GM21786 (cell line): Measurements from ENCODE around the gene SYT14.
"Not testable (repeated sequence)": the region's sequence is repeated elsewhere in the genome, so short reads cannot be mapped to it uniquely, and the experiment has no call there.

Source experiments
- ATAC-seq: cut with Tn5 transposase; IDR thresholded peaks from one replicate; pipeline ENCODE4 v1.9.1; 2021; ENCODE audit not compliant: unreplicated experiment

The SYT14 gene

DNA sequence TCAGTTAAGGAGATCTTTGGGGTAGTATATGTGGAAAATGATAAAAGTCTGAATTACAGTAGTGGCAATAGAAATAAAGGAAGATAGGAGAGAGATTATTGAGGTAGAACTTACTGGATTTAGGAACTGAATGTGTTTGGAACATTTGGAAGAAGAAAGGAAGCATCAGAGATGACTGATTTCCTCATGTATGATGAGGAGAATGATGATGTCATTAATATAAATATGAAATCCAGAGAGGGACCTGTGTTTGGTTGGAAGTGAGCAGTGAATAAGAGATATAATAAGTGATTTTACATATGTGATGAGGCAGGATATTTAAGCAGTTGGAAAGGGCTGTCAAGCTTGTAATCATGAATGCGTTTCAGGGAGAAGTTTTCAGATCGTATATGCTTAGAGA, 86.3 kb downstream of the SYT14 start:
- ATAC-seq, result no peak

DNA sequence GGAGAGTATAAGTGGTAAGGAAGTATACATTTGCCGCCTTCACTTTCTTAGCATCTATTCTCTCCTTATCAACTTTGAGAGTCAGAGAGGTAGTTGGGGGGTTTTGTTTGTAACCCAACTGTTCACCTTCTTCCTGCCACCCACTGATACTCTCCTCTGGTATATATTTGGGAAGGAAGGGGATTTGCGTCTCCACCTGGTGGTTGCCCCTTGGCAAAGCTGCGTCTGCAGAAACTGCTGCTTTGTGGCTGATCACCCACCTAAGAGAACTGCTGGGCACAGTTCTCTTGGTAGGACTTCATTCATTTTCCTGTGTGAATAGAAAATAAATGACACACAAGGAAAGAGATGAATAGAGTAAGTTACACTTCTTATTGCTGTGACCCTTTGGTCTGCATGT, 87.0 kb downstream of the SYT14 start:
- no peak for ATAC-seq

DNA sequence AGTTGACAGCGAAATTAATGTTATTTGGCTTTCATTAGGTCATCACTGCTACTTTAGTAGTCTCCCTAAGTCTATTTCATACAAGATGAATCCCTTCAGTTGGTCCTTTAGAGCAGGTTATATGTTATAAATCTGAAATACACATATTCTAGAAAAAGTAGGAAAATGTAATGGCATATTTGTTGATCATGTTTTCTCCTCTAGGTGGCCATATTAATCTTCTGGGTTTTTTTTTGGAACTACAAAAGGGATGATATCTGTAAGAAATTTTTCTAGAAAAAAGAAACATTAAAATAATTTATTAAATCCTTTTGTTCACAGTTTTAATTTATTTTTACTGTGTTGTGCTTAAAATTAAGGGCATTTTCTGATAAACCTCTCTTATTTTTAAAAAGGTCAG, 87.9 kb downstream of the SYT14 start:
- ATAC-seq, result no peak

DNA sequence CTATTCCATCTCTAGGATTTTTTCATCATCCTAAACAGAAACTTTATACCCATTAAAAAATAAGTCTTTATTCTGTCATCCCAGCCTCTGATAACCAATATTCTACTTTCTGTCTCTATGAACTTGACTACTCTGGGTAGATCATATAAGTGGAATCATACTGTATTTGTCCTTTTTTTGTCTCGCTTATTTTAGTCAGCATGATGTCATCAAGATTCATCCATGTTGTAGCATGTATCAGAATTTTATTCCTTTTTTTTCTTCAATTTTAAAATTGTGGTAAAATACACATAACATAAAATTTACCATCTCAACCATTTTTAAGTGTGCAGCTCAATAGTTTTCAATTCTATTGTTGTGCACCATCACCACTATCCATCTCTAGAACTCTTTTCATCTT, 90.0 kb downstream of the SYT14 start:
- ATAC-seq, result no peak

DNA sequence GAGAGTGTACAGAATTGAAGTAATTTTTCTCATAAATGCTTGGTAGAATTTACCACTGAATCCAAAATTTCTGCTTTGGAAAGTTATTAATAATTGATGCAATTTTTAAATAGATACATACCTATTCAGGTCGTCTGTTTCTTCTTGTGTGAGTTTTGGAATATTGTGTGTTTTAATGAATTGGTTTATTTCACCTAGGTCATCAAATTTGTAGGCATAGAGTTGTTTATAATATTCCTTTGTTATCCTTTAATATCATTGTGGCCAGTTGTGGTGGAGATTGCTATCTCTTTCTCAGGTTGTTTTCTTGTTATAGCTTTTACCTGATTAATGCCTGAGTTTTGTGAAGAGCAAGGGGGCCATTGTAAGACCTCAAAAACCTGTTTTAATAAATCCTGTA, 93.5 kb downstream of the SYT14 start:
- ATAC-seq, result no peak

DNA sequence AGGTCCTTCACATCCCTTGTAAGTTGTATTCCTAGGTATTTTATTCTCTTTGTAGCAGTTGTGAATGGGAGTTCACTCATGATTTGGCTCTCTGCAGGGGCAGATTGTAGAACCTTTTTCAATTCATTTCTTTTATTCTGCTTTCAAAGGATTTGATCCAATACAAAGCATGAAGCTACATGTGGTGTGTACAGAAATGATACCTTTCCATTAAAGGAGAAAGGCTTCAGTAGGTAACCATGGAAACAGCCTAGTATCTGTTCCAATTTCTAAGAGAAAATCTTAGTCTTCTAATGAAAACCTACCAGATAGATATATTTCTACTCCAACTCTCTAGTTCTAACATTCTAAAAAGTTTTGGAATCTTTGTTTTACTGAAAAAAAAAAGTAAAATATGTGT, 105.0 kb downstream of the SYT14 start:
- no peak for ATAC-seq

DNA sequence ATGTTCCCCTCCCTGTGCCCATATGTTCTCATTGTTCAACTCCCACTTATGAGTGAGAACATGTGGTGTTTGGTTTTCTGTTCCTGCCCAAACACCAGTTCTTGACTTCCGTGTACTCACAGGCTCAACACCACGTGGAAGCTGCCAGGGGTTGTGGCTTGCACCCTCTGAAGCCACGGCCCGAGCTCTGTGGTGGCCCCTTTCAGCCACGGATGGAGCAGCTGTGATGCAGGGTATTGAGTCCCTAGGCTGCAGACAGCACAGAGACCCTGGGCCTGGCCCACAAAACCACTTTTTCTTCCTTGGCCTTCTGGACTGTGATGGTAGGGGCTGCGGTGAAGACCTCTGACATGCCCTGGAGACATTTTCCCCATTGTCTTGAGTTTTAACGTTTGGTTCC, 111.6 kb downstream of the SYT14 start:
- no peak for ATAC-seq

DNA sequence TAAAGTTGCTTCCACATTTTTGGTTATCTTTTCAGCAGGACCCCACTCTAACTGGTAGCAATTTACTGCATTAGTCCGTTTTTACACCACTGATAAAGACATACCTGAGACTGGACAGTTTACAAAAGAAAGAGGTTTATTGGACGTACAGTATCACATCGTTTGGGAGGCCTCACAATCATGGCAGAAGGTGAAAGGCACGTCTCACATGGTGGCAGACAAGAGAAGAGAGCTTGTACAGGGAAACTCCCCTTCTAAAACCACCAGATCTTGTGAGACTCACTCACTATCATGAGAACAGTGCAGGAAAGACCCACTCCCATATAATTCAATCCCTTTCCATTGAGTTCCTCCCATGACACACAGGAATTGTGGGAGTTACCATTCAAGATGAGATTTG, 112.5 kb downstream of the SYT14 start:
- ATAC-seq, result not testable (repeated sequence)

DNA sequence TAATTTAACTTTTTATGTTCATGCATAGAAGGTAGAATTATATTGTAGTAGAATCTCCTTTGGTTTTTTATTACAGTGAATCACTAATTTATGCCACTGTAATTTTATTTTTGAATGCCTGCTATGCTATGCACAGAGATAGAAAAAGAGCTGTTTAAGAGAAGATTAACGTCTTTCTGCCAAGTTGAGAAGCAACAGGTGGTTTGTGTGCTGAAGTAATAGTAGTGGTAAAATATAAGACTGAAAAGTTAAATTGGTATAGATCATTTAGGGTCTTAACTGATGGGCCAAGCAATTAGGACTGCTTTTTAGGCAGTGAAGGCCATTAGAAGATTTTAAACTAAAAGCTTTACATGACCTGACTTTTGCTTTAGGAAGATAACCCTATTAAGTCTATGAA, 115.1 kb downstream of the SYT14 start:
- no peak for ATAC-seq

DNA sequence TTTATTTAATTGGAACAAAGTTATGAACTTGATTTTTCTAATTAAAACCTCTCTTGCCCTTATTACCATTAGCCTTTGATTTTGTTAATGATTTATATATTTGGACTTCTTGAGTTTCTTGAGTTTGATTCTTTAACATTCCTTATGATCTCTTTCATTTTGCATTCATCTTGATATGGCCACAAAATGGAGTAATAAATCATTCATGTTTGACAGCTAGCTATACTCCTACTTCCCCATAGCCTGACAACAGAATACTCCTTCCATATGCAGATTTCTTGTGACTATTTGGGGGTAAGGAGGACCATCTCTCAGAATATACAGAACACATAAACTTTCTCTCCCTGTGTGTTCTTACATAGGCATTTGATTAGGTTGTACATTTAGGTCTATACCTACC, 119.6 kb downstream of the SYT14 start:
- ATAC-seq, result no peak

DNA sequence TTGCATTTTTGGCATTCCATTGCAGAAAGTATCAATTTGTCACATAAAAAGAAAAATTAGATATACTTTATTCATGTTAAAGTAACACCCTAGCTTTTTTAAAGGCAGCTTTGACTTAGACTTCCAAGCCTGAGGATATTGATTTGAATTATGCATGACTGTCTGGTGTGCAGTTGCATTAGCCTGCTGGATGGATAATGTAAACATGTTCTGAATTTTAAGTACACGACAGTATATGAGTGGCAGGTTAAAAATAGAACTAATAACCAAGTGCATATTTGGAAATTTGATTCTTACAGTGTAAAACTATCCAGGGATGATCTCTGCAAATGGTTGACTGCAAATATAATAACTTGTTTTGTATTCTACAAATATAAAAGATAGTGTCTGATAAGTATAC, 124.0 kb downstream of the SYT14 start:
- ATAC-seq, result no peak

DNA sequence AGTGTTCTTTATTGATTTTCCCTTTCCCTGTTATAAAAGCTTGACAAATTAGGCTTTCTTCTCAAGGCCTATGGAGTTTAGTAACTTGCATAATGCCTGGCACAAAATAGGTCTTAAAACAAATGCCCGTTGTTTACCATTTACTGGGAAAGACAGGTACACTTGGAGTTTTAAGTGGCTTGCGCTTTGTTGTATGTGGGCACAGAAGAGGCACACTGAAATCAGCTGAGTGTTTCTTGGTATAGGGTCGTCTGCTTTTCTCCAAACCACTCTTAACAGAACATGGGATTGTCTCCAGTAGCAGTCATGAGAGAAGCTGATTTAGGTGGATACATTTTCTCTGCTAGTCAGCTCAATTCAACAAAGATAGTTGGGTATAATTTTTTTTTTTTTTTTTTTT, 132.5 kb downstream of the SYT14 start:
- no peak for ATAC-seq

DNA sequence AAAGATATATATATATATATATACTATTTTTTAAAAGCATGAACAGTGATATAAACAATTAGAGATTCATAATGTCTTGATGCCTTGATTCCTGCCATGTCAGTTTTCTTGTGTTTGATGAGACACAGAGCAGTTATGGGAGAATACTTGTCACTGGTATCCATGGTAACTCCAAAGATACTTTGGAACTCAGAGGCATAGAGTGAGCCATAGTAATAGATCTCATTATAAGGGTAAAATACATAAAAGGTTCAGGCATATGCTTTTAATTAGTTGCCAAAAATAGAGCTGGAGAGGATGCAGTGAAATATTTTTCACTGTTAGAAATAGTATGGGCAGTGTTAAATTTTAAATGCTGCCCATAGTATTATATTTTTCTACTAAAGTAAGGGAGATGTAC, 134.1 kb downstream of the SYT14 start:
- no peak for ATAC-seq

DNA sequence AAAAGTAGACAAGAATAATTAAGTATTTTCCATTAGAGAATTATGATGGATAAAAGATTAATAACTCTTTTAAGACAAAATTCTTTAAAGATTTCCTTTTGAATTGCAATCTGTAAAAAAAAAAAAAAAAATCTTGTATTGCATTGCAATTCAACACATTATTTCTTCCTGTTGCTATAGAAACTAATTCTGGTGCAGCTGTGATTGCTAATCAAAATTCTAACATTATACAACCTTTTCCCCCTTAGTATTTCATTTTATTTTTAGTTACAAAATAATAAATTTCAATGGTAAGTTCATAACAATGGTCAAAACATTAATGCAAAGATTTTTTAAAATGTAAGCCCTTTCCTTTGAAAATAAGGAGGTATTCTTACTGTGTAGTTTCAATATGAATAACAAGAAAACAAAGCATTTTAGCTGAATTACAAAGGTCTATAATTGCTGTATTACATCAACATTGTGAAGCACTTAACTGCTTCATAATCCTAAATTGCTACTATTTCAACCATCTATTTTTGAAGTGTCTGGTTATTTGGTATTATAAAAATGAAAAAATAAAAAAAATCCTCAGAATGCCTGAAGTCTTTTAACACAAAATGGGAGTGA, 135.0 kb downstream of the SYT14 start:
- no peak for ATAC-seq

DNA sequence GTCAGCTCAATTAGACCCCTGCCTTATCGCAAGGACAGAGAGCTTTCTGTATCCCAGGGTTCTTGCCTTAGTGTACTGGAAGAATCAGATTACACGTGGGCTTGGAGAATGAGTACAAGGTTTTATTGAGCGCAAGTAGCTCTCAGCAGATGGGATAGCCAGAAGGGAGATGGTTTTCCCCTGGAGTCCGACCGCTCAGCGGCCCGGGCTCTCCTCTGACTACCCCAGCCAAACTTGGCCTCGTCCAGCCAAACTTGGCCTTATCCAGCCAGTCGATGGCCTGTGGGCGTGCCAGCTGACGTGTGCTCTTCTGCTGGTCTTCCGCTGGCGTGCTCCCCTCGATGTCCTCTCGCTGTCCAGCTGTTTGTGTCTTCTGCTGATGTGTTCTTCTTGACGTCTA, 136.9 kb downstream of the SYT14 start:
- ATAC-seq, result no peak

DNA sequence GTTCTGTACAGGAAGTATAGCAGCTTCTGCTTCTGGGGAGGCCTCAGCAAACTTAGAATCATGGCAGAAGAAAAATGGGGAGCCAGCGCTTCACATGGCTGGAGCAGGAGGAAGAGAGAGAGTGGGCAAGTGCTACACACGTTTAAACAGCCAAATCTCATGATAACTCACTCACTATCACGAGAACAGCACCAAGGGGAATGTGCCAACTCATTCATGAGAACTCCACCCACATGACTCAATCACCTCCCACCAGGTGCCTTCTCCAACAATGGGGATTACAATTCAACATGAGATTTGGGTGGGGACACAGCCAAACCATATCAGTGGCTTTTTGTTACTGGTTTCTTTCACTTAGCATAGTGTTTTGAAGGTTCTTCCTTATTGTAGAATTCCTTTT, 138.6 kb downstream of the SYT14 start:
- no peak for ATAC-seq

DNA sequence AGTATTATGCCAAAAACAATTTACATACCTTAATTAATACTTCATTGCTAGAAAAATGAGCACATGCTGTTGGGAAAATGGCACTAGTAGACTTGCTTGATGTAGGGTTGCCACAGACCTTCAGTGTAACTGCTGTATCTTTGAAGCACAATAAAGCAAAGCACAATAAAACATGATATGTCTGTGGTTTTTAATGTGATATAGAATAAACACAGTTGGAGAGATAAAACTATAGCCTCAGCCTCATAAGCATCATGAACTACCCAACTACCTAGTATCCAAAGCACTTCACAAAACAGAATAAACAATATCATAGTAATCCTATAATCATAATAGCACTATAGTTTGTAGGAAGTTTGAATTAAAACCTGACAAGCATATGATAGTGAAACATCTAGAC, 143.5 kb downstream of the SYT14 start:
- no peak for ATAC-seq

DNA sequence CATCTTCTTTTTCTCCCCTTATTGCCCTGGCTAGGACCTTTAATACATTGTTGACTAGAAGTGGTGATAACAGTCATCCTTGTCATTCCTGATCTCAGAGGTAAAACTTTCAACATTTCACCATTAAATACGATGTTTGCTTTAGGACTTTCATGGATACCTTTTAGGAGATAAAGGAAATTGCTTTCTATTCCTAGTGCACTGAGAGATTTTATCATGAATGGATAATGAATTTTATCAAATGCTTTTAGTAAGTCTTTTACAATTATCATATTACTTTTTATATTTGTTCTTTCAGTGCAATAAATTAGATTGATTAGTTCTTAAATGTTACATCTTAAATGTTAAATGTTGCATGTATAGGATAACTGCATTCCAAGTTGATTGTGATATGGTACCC, 147.3 kb downstream of the SYT14 start:
- no peak for ATAC-seq

DNA sequence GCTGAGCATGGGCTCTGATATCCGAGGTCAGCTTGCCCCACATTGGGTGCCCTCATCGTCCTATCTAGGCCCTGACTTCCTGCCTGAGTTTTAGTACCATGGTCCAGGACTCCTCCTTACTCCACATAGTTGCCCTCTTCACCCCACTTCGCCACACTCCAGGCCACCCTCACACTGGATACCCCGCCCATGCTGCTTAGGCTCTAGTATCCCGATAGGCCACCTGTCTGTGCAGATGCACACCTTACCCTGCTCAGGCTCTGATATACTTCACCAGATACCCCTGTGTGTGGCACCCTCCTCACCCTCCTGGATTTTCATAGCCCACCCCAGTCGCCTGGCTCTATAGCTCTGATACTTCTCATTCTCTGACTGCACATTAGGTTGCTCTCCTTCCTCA, 149.0 kb downstream of the SYT14 start:
- ATAC-seq, result no peak

DNA sequence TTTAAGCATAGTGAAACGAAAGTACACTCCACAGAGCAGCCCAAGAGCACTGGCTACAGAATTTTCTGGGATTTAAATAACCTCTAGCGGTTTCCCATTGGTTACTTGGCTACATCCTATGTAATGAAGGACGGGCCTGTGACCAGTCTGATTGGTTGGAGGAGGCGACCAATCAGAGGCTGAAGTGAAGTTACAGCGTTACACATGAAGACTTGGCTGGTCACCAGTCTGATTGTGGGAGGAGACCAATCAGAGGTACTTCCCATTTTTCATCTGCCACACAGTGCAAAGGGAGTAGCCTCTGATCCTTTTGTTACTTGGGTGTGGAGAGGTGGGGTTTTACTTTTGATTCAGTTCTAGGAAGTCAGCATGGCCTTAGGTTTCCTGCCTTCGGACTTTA, 151.8 kb downstream of the SYT14 start:
- ATAC-seq, result no peak

DNA sequence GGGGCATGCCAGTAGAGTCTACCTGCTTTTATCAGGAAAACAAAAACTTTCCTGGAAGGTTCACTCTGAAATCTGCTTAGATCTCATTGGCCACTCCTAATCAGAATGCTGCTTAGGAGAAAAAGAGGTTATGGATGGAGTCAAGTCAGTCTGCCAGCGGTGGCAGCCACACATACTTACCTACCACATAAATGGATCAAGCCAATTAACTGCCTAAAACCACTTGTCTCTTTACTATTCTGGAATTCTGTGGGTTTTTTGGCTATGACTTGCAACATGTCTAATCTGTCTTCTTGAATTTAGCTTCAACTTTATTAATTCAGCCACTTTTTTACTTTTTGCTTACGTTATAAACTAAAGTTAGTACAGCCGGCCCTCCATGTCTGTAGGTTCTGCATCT, 154.3 kb downstream of the SYT14 start:
- ATAC-seq, result no peak

DNA sequence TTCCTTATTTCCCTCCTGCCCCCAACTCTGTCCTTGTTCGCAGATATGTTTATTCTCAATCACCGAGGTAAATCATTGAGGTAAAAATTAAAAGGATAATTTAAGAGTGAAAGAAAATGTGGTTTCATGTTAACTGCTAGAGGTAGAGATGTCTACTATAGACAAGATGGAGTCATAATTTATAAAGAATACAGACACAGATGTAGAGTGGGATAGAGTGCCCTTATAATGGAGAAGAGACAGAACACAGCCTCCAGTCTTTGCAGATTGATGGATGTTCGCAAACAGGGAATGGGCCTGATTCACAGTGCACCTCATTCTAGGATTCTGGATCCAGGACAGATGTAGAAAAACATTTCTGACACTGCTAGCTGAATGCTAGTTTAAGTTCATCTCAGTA, 155.4 kb downstream of the SYT14 start:
- no peak for ATAC-seq

DNA sequence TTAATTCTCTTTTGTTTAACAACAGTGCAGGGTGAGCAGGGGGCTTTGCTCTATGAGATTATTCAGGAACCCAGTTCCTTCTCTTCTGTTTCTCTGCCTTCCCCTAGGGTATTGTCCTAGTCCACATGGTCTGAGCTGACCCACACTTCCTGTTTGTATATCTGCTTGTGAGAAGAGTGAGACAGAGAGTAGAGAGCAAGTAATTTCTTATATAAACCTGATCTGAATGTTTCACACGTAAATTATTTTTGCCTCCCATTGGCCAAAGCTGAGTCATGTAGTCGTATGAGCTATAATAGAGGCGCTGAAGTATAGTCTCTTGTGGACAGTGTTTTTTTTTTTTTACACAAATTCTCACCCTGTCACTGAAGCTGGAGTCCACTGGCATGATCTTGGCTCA, 160.3 kb downstream of the SYT14 start:
- ATAC-seq, result no peak

DNA sequence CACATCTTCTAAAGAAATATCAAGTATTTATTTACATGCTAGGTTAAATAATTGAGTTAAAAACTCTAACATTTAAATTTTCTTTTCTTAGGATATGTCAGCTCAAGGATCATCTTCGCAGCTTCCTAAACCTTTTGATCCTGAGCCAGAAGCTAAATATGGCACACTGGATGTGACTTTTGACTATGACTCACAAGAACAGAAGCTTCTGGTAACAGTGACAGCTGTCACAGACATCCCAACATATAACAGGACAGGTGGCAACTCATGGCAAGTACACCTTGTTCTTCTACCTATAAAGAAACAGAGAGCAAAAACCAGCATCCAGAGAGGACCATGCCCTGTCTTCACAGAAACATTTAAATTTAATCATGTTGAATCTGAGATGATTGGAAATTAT, 161.9 kb downstream of the SYT14 start:
- no peak for ATAC-seq
